Parathyroid adenoma (tissue), 2 donors: Measurements from ENCODE around the gene CSF3R.

Experiments used
- H2AFZ ChIP-seq: fragments of 300-600 bp; sonication (generic); one replicate; pipeline ENCODE4 v1.7.0; 2017; ENCODE audit warnings: antibody characterized with exemption, mild to moderate bottlenecking
- H3K27ac ChIP-seq: fragments of 300-600 bp; sonication (generic); one replicate; pipeline ENCODE4 v1.7.0; 2017
- H3K27me3 ChIP-seq: fragments of 300-600 bp; sonication (generic); one replicate; pipeline ENCODE4 v1.7.0; 2017; ENCODE audit warnings: low read length; ENCODE audit not compliant: control insufficient read depth, insufficient read depth
- H3K36me3 ChIP-seq: fragments of 300-600 bp; sonication (generic); one replicate; pipeline ENCODE4 v1.7.0; 2017; ENCODE audit warnings: low read length; ENCODE audit not compliant: control insufficient read depth, insufficient read depth
- H3K4me1 ChIP-seq: fragments of 300-600 bp; sonication (generic); one replicate; pipeline ENCODE4 v1.7.0; 2017; ENCODE audit warnings: control low read depth
- H3K4me2 ChIP-seq: fragments of 300-600 bp; sonication (generic); one replicate; pipeline ENCODE4 v1.7.0; 2017; ENCODE audit warnings: low read length
- H3K4me3 ChIP-seq: fragments of 300-600 bp; sonication (generic); one replicate; pipeline ENCODE4 v1.7.0; 2017; ENCODE audit warnings: low read depth, low read length
- H3K79me2 ChIP-seq: fragments of 300-600 bp; sonication (generic); one replicate; pipeline ENCODE4 v1.7.0; 2017; ENCODE audit warnings: control low read depth
- H3K9ac ChIP-seq: fragments of 300-600 bp; sonication (generic); one replicate; pipeline ENCODE4 v1.7.0; 2017; ENCODE audit warnings: mild to moderate bottlenecking
- H3K9me3 ChIP-seq: fragments of 300-600 bp; sonication (generic); one replicate; pipeline ENCODE4 v1.7.0; 2017; ENCODE audit warnings: low read length; ENCODE audit not compliant: control insufficient read depth
- CTCF ChIP-seq: fragments of 300-600 bp; sonication (generic); IDR thresholded peaks from one replicate; pipeline ENCODE4 v1.7.0; 2017; ENCODE audit warnings: antibody characterized with exemption, mild to moderate bottlenecking
- donor health status: primary hyperparathyroidism.

Gene CSF3R

GRCh38 chr1:36467027-36467410, 15.7 kb downstream of the CSF3R start:
- Histone ChIP-seq H3K79me2 (no peaks in the 10 kb centered on the region), H3K27ac (no peak overlapping the region), H2AFZ (no peak overlapping the region), H3K4me2 (no peak overlapping the region), H3K4me1 (no peaks in the 10 kb centered on the region), H3K27me3 (no peaks in the 10 kb centered on the region), H3K9me3 (no peaks in the 10 kb centered on the region), H3K4me3 (no peak overlapping the region), H3K9ac (no peak overlapping the region), H3K36me3 (no peaks in the 10 kb centered on the region)
- TF ChIP-seq CTCF = no peak

- Histone ChIP-seq H3K27ac (no peak overlapping the region), H3K36me3 (no peaks in the 10 kb centered on the region), H2AFZ (no peak overlapping the region), H3K9me3 (no peaks in the 10 kb centered on the region), H3K79me2 (no peaks in the 10 kb centered on the region), H3K4me2 (no peak overlapping the region), H3K4me1 (no peaks in the 10 kb centered on the region), H3K9ac (no peak overlapping the region), H3K4me3 (no peak overlapping the region), H3K27me3 (no peaks in the 10 kb centered on the region)
- TF ChIP-seq CTCF = no peak
Observed at GRCh38 chr1:36466370-36467026, 16.2 kb downstream of the CSF3R start.

GRCh38 chr1:36465731-36466369, 16.9 kb downstream of the CSF3R start:
- Histone ChIP-seq H3K36me3 (no peaks in the 10 kb centered on the region), H3K9ac (no peak overlapping the region), H3K4me1 (no peaks in the 10 kb centered on the region), H3K4me2 (no peak overlapping the region), H2AFZ (no peak overlapping the region), H3K27ac (no peak overlapping the region), H3K27me3 (no peaks in the 10 kb centered on the region), H3K79me2 (no peaks in the 10 kb centered on the region), H3K4me3 (no peak overlapping the region), H3K9me3 (no peaks in the 10 kb centered on the region)
- TF ChIP-seq CTCF = no peak

GRCh38 chr1:36464605-36465393, 17.9 kb downstream of the CSF3R start:
- H3K4me3 ChIP-seq = peak overlapping the region; percentile 99
- H3K4me2 ChIP-seq = peak overlapping the region; percentile 87
- peak overlapping the region; percentile 92 for H2AFZ ChIP-seq
- no peaks in the 10 kb centered on the region for H3K9me3 ChIP-seq
- no peaks in the 10 kb centered on the region for H3K4me1 ChIP-seq
- no peak overlapping the region for H3K9ac ChIP-seq
- peak overlapping the region; percentile 74 for H3K27ac ChIP-seq
- H3K27me3 ChIP-seq = no peaks in the 10 kb centered on the region
- no peaks in the 10 kb centered on the region for H3K36me3 ChIP-seq
- TF ChIP-seq CTCF = no peak
- no peaks in the 10 kb centered on the region for H3K79me2 ChIP-seq
